ENCODE results near the gene IFI35.

Gene IFI35

GRCh38 chr17:43025766-43026537, 19.4 kb downstream of the IFI35 start:
- Mint-ChIP-seq H3K4me1 (ENCODE audit: low read depth) (peaks cover 12% of the 10 kb centered on the region), H3K9me3 (ENCODE audit: low read depth) (no peaks in the 10 kb centered on the region), H3K27me3 (no peaks in the 10 kb centered on the region), H3K36me3 (no peaks in the 10 kb centered on the region), H3K4me3 (peak overlapping the region; percentile 78), H3K27ac (no peak overlapping the region)

- Mint-ChIP-seq H3K36me3 (no peaks in the 10 kb centered on the region), H3K9me3 (ENCODE audit: low read depth) (no peaks in the 10 kb centered on the region), H3K4me3 (peak overlapping the region; percentile 47), H3K4me1 (ENCODE audit: low read depth) (peaks cover 9% of the 10 kb centered on the region), H3K27me3 (no peaks in the 10 kb centered on the region), H3K27ac (no peak overlapping the region)
Measured at GRCh38 chr17:43026595-43026994, 20.0 kb downstream of the IFI35 start.

- H3K4me3 Mint-ChIP-seq = no peak overlapping the region
- H3K27me3 Mint-ChIP-seq = no peaks in the 10 kb centered on the region
- peaks cover 8% of the 10 kb centered on the region for H3K4me1 Mint-ChIP-seq (ENCODE audit: low read depth)
- H3K27ac Mint-ChIP-seq = no peak overlapping the region
- no peaks in the 10 kb centered on the region for H3K36me3 Mint-ChIP-seq
- no peaks in the 10 kb centered on the region for H3K9me3 Mint-ChIP-seq (ENCODE audit: low read depth)
Measured at GRCh38 chr17:43027091-43028032, 20.8 kb downstream of the IFI35 start.

- Mint-ChIP-seq H3K9me3 (ENCODE audit: low read depth) (no peaks in the 10 kb centered on the region), H3K27ac (no peak overlapping the region), H3K36me3 (no peaks in the 10 kb centered on the region), H3K27me3 (no peaks in the 10 kb centered on the region), H3K4me3 (no peak overlapping the region), H3K4me1 (ENCODE audit: low read depth) (peaks cover 7% of the 10 kb centered on the region)
Measured at GRCh38 chr17:43028221-43028861, 21.8 kb downstream of the IFI35 start.

- H3K36me3 Mint-ChIP-seq = no peaks in the 10 kb centered on the region
- H3K27me3 Mint-ChIP-seq = no peaks in the 10 kb centered on the region
- H3K9me3 Mint-ChIP-seq (ENCODE audit: low read depth) = no peaks in the 10 kb centered on the region
- no peaks in the 10 kb centered on the region for H3K4me1 Mint-ChIP-seq (ENCODE audit: low read depth)
- H3K27ac Mint-ChIP-seq = peak overlapping the region; percentile 52
- no peak overlapping the region for H3K4me3 Mint-ChIP-seq
Measured at GRCh38 chr17:43030137-43030767, 23.7 kb downstream of the IFI35 start.

GRCh38 chr17:43031666-43032065, 25.1 kb downstream of the IFI35 start:
- Mint-ChIP-seq H3K4me3 (no peak overlapping the region), H3K27ac (no peak overlapping the region), H3K27me3 (no peaks in the 10 kb centered on the region), H3K4me1 (ENCODE audit: low read depth) (no peaks in the 10 kb centered on the region), H3K36me3 (no peaks in the 10 kb centered on the region), H3K9me3 (ENCODE audit: low read depth) (no peaks in the 10 kb centered on the region)

GRCh38 chr17:43033948-43034881, 27.6 kb downstream of the IFI35 start:
- Mint-ChIP-seq H3K36me3 (no peaks in the 10 kb centered on the region), H3K4me1 (ENCODE audit: low read depth) (no peaks in the 10 kb centered on the region), H3K27ac (no peak overlapping the region), H3K27me3 (no peaks in the 10 kb centered on the region), H3K4me3 (no peak overlapping the region), H3K9me3 (ENCODE audit: low read depth) (no peaks in the 10 kb centered on the region)

GRCh38 chr17:43034894-43035293, 28.3 kb downstream of the IFI35 start:
- no peak overlapping the region for H3K27ac Mint-ChIP-seq
- H3K9me3 Mint-ChIP-seq (ENCODE audit: low read depth) = no peaks in the 10 kb centered on the region
- H3K4me3 Mint-ChIP-seq = no peak overlapping the region
- H3K36me3 Mint-ChIP-seq = no peaks in the 10 kb centered on the region
- no peaks in the 10 kb centered on the region for H3K27me3 Mint-ChIP-seq
- no peaks in the 10 kb centered on the region for H3K4me1 Mint-ChIP-seq (ENCODE audit: low read depth)

- Mint-ChIP-seq H3K36me3 (peaks cover 2% of the 10 kb centered on the region), H3K4me1 (ENCODE audit: low read depth) (no peaks in the 10 kb centered on the region), H3K27me3 (no peaks in the 10 kb centered on the region), H3K4me3 (no peak overlapping the region), H3K9me3 (ENCODE audit: low read depth) (no peaks in the 10 kb centered on the region), H3K27ac (no peak overlapping the region)
Measured at GRCh38 chr17:43039646-43040045, 33.1 kb downstream of the IFI35 start.

- Mint-ChIP-seq H3K27ac (peak overlapping the region; percentile 41), H3K36me3 (peaks cover 2% of the 10 kb centered on the region)
Measured at GRCh38 chr17:43040655-43041054, 34.1 kb downstream of the IFI35 start.

GRCh38 chr17:43042025-43042628, 35.5 kb downstream of the IFI35 start:
- no peak overlapping the region for H3K27ac Mint-ChIP-seq
- no peaks in the 10 kb centered on the region for H3K9me3 Mint-ChIP-seq (ENCODE audit: low read depth)
- H3K4me3 Mint-ChIP-seq = no peak overlapping the region

More at GRCh38 chr17:43040655-43041054, 34.1 kb downstream of the IFI35 start:
- Mint-ChIP-seq H3K4me1 (ENCODE audit: low read depth) (no peaks in the 10 kb centered on the region), H3K27me3 (no peaks in the 10 kb centered on the region), H3K4me3 (no peak overlapping the region), H3K9me3 (ENCODE audit: low read depth) (no peaks in the 10 kb centered on the region)

GRCh38 chr17:43043307-43043706, 36.7 kb downstream of the IFI35 start:
- H3K9me3 Mint-ChIP-seq (ENCODE audit: low read depth) = no peaks in the 10 kb centered on the region
- H3K4me1 Mint-ChIP-seq (ENCODE audit: low read depth) = no peaks in the 10 kb centered on the region
- H3K36me3 Mint-ChIP-seq = peaks cover 4% of the 10 kb centered on the region
- H3K4me3 Mint-ChIP-seq = no peak overlapping the region
- H3K27me3 Mint-ChIP-seq = no peaks in the 10 kb centered on the region
- H3K27ac Mint-ChIP-seq = no peak overlapping the region

More at GRCh38 chr17:43042025-43042628, 35.5 kb downstream of the IFI35 start:
- no peaks in the 10 kb centered on the region for H3K27me3 Mint-ChIP-seq
- H3K4me1 Mint-ChIP-seq (ENCODE audit: low read depth) = no peaks in the 10 kb centered on the region
- peaks cover 2% of the 10 kb centered on the region for H3K36me3 Mint-ChIP-seq

- Mint-ChIP-seq H3K4me3 (no peak overlapping the region), H3K4me1 (ENCODE audit: low read depth) (no peaks in the 10 kb centered on the region), H3K27ac (no peak overlapping the region), H3K9me3 (ENCODE audit: low read depth) (no peaks in the 10 kb centered on the region), H3K27me3 (no peaks in the 10 kb centered on the region), H3K36me3 (peaks cover 4% of the 10 kb centered on the region)
Measured at GRCh38 chr17:43044024-43044423, 37.4 kb downstream of the IFI35 start.
